ACC112 (cell line): ENCODE data around the gene ZNF607.
"Not testable (repeated sequence)": the region's sequence is repeated elsewhere in the genome, so short reads cannot be mapped to it uniquely, and the experiment has no call there.

ENCODE experiments used
- H2AFZ ChIP-seq: fragments of 200-600 bp; sonication (generic); one replicate; pipeline ENCODE4 v1.6.0; 2017; ENCODE audit warnings: antibody characterized with exemption, low read length; ENCODE audit not compliant: unreplicated experiment
- H3K27ac ChIP-seq: fragments of 200-600 bp; sonication (generic); 2 replicates; pipeline ENCODE4 v1.5.1; 2014; ENCODE audit warnings: low read depth, mild to moderate bottlenecking, antibody characterized with exemption, low read length, moderate library complexity
- H3K27me3 ChIP-seq: fragments of 200-600 bp; sonication (generic); 2 replicates; pipeline ENCODE4 v1.6.1; 2014; ENCODE audit warnings: mild to moderate bottlenecking, antibody characterized with exemption, low read length, moderate library complexity, mixed read lengths; ENCODE audit not compliant: insufficient read depth
- H3K36me3 ChIP-seq: fragments of 200-600 bp; sonication (generic); 2 replicates; pipeline ENCODE4 v1.6.1; 2016; ENCODE audit warnings: mild to moderate bottlenecking, antibody characterized with exemption, low read length, moderate library complexity, mixed read lengths; ENCODE audit not compliant: insufficient read depth
- H3K4me1 ChIP-seq: fragments of 200-600 bp; sonication (generic); one replicate; pipeline ENCODE4 v1.6.1; 2016; ENCODE audit warnings: low read length, mixed read lengths; ENCODE audit not compliant: insufficient read depth, unreplicated experiment, control insufficient read depth
- H3K4me3 ChIP-seq: fragments of 200-600 bp; sonication (generic); 2 replicates; pipeline ENCODE4 v1.5.1; 2014; ENCODE audit warnings: mild to moderate bottlenecking, low read depth, low read length
- H3K79me2 ChIP-seq: fragments of 200-600 bp; sonication (generic); one replicate; pipeline ENCODE4 v1.6.0; 2016; ENCODE audit warnings: low read length; ENCODE audit not compliant: control insufficient read depth, unreplicated experiment, insufficient read depth

The ZNF607 gene

DNA sequence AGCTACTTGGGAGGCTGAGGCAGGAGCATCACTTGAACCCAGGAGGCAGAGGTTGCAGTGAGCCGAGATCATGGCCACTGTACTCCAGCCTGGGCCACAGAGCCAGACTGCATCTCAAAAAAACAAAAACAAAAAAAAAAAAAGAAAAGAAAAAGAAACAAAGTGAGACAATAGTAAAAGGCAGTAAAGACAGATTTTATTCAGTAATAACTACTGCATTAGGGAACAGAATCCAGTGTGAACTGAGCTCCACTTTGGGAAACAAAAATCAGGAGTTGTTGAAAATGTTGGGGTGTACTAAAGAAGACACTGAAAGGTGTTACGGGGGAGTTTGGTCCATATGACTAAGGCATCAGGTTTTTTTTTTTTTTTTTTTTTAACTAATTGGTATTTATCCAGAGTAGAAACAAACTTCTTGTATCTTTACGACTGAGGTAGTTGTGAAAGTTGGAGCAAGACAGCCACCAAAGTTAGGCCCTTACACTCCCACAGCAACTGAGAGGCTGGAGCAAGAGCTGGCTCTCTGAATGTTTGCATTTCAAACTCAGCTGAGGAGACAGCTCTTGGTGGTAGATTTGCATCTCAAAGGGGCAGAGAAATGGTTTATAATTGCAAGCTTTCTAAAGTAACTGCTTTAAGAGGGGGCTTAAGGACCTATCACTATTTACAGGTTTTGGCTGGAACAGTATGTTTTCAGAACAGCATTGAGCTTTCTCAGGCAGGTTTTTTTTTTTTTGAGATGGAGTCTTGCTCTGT lies 24.2 kb downstream of the ZNF607 start:
- H2AFZ ChIP-seq, result no peak overlapping the region

DNA sequence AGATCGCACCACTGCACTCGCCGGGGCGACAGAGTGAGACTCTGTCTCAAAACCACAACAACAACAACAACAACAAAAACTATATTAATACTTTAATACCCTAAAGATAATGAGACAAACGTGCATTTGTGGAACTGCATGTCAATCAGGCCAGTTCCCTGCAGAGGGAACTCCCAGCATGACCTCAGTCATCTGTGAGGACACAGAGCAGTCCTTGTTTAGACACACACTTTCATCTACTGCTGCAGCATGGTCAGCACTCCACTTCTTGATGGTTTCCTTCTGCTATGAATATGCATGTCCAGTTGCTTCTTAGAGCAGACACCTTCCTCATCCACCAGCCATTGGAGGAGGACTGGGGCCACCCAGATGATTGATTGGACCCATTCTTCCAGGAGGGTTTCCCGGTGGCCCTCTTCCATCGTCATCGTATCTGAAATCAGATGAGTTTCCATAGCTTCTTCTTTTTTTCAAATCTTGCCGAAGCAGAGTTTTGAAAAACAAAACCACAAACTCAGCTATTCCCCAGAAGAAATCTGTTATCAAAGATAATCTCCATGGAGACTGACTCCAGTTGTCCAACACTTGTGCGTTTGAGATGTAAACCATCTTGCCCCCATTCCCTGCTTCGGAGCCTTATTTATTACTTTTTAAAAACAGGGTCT lies 26.5 kb downstream of the ZNF607 start:
- no peaks in the 10 kb centered on the region for H3K27me3 ChIP-seq
- no peak overlapping the region for H3K4me3 ChIP-seq
- no peak overlapping the region for H2AFZ ChIP-seq
- no peaks in the 10 kb centered on the region for H3K4me1 ChIP-seq
- peaks cover 6% of the 10 kb centered on the region; the same call in 1 of the 2 replicates for H3K36me3 ChIP-seq
- no peak overlapping the region for H3K27ac ChIP-seq
- no peaks in the 10 kb centered on the region for H3K79me2 ChIP-seq

More for the DNA sequence above, 24.2 kb downstream of the ZNF607 start:
- Histone ChIP-seq H3K4me1 (no peaks in the 10 kb centered on the region), H3K79me2 (no peaks in the 10 kb centered on the region), H3K4me3 (no peak overlapping the region), H3K27ac (no peak overlapping the region), H3K36me3 (peaks cover 29% of the 10 kb centered on the region), H3K27me3 (no peaks in the 10 kb centered on the region)

DNA sequence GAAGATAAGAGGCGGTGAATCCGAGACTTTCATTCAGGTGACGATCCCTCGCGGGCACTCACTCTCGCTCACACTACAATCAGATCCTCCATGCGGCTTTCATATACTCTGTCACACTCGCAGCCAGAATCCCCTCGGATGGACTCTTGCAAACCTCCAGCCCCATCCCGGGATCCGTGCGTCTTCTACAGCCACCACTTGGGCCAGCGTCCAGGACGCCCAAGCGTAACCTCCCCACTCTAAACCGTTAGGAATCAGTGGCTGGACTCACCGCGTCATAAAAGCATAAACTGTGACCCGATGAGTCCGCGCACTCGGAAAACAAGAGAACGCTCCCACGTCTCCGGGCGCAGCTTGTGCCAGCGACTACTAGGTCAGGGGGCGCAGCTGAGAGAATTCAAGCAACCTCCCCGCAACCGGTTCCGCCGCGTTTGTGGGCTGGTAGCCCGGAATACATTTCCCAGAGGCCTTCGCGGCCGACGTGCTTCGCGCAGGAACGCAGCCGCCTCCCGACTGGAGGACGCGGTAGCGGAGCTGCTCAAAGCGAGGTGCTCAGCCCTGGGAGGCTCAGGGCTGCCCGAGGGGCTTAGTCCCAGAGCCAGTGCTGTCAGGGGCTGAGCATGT lies 27.6 kb downstream of the ZNF607 start:
- H3K36me3 ChIP-seq, result peaks cover under 1% of the 10 kb centered on the region; the same call in 1 of the 2 replicates
- peak overlapping the region; percentile 71 for H3K27ac ChIP-seq
- H2AFZ ChIP-seq, result peak overlapping the region; percentile 7
- H3K4me3 ChIP-seq, result peak overlapping the region; percentile 81
- H3K27me3 ChIP-seq, result no peaks in the 10 kb centered on the region
- H3K4me1 ChIP-seq, result no peaks in the 10 kb centered on the region
- no peaks in the 10 kb centered on the region for H3K79me2 ChIP-seq

DNA sequence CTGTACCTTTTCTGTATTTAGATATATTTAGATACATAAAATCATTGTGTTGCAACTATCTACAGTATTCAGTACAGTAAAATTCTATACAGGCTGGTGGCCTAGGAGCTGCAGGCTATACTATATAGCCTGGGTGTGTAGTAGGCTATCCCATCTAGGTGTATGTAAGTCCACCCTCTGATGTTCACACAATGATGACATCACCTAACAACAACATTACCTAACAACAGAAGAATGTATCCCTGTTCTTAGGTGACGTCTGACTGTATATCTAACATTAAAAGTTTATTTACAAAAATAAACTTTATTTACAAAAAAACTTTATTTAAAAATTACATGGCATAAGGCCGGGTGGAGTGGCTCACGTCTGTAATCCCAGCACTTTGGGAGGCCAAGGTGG lies 36.0 kb downstream of the ZNF607 start:
- no peaks in the 10 kb centered on the region for H3K4me1 ChIP-seq

DNA sequence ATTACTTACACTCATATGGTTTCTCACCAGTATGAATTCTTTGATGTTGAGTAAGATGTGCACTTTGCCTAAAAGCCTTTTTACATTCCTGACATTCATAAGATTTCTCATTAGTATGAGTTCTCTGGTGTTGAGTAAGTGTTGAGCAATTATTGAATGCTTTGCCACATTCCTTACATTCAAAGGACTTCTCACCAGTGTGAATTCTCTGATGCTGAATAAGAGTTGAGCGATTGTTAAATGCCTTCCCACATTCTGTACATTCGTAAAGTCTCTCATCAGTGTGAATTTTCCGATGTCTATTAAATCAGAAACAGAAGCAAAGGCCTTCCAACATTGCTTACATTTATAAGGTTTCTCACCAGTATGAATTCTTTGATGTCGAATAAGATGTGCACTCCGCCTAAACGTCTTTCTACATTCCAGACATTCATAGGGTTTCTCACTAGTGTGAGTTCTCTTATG lies 50.1 kb downstream of the ZNF607 start:
- Histone ChIP-seq H2AFZ (no peak overlapping the region), H3K36me3 (no peaks in the 10 kb centered on the region; the same call in 1 of the 2 replicates), H3K79me2 (no peaks in the 10 kb centered on the region), H3K4me3 (no peak overlapping the region), H3K4me1 (no peaks in the 10 kb centered on the region), H3K27me3 (no peaks in the 10 kb centered on the region), H3K27ac (no peak overlapping the region)

More for the DNA sequence above, 36.0 kb downstream of the ZNF607 start:
- no peak overlapping the region for H2AFZ ChIP-seq
- H3K36me3 ChIP-seq, result no peaks in the 10 kb centered on the region; the same call in 1 of the 2 replicates
- no peaks in the 10 kb centered on the region for H3K27me3 ChIP-seq
- H3K79me2 ChIP-seq, result no peaks in the 10 kb centered on the region
- H3K4me3 ChIP-seq, result no peak overlapping the region
- no peak overlapping the region for H3K27ac ChIP-seq

DNA sequence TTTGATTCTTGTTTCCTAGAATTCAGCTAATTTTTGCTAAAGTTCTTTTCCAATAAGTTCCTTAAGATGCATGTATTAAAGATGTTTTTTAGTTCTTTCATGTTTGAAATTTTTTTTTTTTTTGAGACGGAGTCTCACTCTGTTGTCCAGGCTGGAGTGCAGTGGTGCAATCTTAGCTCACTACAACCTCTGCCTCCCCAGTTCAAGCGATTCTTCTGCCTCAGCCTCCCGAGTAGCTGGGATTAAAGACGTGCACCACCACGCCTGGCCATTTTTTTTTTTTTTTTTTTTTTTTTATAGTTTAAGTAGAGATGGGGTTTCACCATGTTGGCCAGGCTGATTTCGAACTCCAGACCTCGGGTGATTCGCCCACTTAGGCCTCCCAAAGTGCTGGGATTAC lies 62.4 kb downstream of the ZNF607 start:
- not testable (repeated sequence) for H3K4me3 ChIP-seq, H3K4me1 ChIP-seq, H2AFZ ChIP-seq, H3K27ac ChIP-seq, H3K36me3 ChIP-seq, H3K27me3 ChIP-seq
- H3K79me2 ChIP-seq, result peaks cover 17% of the 10 kb centered on the region

DNA sequence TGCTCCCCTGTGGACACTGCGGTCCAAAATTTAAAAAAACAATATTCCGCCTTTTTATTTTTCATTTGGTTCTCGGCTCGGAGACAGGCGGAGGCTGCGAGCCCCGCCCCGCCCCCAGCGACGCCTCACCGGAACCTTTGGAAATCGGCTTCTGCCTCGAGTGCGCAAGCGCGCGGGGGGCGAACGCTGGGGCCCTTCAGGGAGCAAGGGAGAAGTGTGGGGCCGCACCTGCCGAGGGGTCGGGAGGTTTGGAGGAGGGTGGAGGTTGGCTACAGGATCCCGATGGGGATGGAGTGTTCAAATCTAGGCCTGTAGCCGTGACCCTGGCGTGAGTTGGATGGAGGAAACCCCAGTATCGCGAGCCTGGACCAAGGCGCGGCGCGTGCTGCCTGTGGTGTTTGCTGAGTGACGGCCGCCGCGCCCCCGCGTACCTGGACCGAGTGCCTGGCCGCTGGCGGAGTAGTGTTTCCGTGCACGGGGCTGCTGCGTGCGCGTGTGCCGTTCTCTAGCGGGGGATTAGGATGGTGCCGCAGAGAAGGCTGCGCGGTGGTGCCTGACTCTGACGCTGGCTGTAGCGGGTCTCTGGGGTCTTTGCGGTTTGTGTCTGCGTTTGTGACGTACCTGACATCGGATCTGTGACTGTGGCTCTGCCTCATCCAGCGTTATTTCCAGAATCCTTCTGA lies 63.7 kb downstream of the ZNF607 start:
- H3K27ac ChIP-seq, result peak overlapping the region; percentile 59

DNA sequence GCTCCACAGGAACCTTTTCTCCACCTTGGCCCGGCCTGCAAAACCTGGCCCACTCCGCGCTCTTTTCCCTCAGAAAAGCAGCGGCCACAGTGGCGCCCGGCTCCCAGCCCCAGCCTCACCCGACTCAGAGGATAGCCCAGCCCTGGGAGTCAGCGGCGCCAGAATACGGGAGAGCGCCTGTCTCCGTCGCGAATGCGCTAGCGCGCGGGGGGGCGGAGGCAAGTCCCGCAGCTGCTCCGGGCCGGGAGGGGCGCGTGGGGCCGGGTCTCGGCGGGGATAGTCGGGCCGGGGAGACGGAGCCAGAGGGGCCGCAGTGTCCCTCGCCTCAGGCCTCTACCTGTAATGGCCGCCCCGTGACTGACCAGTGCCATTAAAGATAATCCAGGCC lies 64.3 kb downstream of the ZNF607 start, which contains the start of gene ZFP30:
ZFP30 (minus strand) TSS at position 165 of the 388 bp plus-strand sequence. CDS start 7,643 bp downstream, outside the sequence.
- H3K27me3 ChIP-seq, result no peaks in the 10 kb centered on the region
- peaks cover 4% of the 10 kb centered on the region; the same call in 1 of the 2 replicates for H3K36me3 ChIP-seq
- H2AFZ ChIP-seq, result peak within 1 kb of the TSS; percentile 97
- H3K79me2 ChIP-seq, result peaks cover 24% of the 10 kb centered on the region
- H3K4me3 ChIP-seq, result peak within 1 kb of the TSS; percentile 91
- H3K4me1 ChIP-seq, result peaks cover 3% of the 10 kb centered on the region
- H3K27ac ChIP-seq, result peak within 1 kb of the TSS; percentile 59

More for the DNA sequence above, 63.7 kb downstream of the ZNF607 start:
- Histone ChIP-seq H3K4me3 (peak overlapping the region; percentile 91), H3K27me3 (no peaks in the 10 kb centered on the region), H3K4me1 (peaks cover 3% of the 10 kb centered on the region), H2AFZ (peak overlapping the region; percentile 97), H3K36me3 (peaks cover 4% of the 10 kb centered on the region; the same call in 1 of the 2 replicates), H3K79me2 (peaks cover 24% of the 10 kb centered on the region)

DNA sequence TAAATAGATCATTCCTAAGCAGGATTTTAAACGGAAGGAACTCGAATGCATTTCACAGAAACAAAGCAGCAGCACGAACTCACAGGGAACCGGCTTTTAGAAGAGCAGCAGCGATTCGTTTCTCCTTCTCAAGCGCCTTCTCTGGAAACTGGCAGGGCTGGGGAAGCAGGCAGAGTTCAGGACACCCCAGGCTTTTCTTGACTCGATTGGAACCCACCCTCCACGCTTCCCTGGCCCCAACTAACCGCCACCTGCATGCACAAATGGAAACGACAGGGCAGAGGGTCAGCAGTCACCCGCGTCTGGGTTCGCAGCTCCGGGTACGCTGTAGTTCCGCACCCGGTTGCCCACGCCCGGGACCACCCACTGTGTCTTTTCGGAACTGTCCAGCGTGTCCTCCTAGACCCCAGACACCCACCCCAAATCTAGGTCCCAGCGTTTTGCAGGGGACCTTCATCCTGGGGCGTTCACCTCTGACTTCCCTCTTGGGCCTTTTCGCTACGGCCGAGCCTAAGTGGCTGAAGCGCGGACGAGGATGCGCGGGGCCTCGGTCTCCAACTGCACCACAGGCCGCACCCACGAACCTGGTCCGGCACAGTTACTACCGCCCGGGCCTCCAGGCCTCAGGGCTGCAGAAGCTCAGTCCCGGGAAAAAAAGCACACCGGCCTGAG lies 64.8 kb downstream of the ZNF607 start:
- peak overlapping the region; percentile 59 for H3K27ac ChIP-seq
- H3K36me3 ChIP-seq, result peaks cover 4% of the 10 kb centered on the region; the same call in 1 of the 2 replicates
- peaks cover 3% of the 10 kb centered on the region for H3K4me1 ChIP-seq
- H3K4me3 ChIP-seq, result peak overlapping the region; percentile 91
- H3K79me2 ChIP-seq, result peaks cover 29% of the 10 kb centered on the region
- H3K27me3 ChIP-seq, result no peaks in the 10 kb centered on the region
- peak overlapping the region; percentile 97 for H2AFZ ChIP-seq
